HFF-Myc (cell line): ENCODE results near the gene PALMD.

Experiments used
- DNase-seq: peaks from one replicate; pipeline ENCODE4 v3.0.0-alpha.2; 2011; ENCODE audit warnings: low read depth; ENCODE audit errors: extremely low read depth
- H3K4me3 ChIP-seq: replicated peaks from 2 replicates; pipeline ENCODE4 v1.5.1; 2011; ENCODE audit warnings: low read depth, mild to moderate bottlenecking, control low read depth, low read length
- TF ChIP-seq, protein P1 (sequence below): IDR thresholded peaks from 2 replicates; pipeline ENCODE4 v1.5.1; 2012; ENCODE audit warnings: mild to moderate bottlenecking, low read depth, low read length, control low read depth; ENCODE audit errors: missing control alignments

PALMD gene

DNA sequence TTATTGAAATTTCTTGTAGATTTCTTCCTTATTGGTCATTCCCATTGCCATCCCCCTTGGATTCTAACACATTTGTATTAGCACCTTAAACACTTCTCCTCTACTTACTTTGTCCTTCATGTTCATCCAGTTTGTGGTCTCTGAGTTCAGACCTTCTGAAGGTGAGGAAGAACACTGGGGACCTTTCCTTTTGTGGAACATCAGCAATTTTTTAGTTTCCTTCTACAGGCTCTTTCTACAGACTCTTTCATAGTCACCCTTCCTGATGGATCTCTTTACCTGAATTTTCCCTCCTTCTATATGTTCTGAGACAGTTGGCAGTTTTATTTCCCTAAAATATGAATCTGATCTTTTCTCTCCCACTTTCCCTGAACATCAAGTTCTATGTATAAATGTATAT lies 4.4 kb upstream of the PALMD start:
- TF ChIP-seq, protein P1, sequence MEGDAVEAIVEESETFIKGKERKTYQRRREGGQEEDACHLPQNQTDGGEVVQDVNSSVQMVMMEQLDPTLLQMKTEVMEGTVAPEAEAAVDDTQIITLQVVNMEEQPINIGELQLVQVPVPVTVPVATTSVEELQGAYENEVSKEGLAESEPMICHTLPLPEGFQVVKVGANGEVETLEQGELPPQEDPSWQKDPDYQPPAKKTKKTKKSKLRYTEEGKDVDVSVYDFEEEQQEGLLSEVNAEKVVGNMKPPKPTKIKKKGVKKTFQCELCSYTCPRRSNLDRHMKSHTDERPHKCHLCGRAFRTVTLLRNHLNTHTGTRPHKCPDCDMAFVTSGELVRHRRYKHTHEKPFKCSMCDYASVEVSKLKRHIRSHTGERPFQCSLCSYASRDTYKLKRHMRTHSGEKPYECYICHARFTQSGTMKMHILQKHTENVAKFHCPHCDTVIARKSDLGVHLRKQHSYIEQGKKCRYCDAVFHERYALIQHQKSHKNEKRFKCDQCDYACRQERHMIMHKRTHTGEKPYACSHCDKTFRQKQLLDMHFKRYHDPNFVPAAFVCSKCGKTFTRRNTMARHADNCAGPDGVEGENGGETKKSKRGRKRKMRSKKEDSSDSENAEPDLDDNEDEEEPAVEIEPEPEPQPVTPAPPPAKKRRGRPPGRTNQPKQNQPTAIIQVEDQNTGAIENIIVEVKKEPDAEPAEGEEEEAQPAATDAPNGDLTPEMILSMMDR: no peak
- H3K4me3 ChIP-seq: no peak overlapping the region
- no peak for DNase-seq

DNA sequence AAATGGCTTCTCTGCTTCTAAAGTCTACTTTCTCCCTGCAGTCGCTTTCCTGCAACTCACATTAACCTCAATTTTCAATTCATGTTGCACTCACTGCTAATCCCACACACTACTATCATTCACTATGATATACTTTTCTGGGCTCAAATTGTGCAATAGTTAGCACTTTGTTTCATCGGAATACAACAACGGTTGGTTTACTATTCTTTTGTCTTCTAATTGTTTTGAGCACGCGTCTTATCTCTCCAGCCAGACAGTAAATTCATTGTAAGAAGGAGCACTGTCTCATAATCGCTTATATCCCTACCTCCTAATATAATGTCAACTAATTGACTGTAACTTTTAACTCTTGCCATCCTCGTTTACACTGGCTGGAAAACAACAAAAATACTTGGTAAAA lies 3.9 kb upstream of the PALMD start:
- DNase-seq: no peak
- TF ChIP-seq, protein P1: no peak
- no peak overlapping the region for H3K4me3 ChIP-seq

DNA sequence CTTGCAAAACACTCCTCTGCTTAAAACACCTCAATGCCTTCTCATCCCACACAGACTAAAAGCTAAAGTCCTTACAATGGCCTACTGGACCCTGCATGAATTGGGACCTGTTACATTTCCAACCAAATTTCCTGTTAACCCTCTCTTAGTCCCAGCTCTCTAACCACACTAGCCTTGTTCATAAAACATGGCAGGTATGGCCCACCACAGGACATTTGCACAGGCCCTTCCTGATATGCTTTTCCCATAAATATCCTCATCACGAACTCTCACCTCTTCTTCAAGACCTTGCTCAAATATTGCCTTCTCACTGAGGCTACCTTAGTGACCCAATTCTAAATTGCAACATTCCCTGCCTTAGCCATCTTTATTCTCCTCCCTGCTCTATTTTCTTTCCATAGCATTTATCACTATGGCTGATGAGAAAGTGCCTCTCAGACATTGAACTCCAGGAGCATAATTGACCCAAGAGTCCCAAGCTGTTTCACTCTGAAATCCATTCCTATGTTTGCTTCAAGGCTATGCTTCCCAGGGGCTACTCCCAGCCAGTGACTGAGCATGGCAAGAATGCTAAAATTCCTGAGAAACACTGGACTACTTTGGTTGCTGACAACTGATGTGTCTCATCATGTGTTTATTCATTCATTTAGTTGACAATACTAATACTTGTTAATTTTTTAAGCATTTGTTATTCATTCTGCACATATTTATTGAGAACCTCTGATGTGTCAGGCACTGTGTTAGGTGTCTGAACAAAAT lies 2.7 kb upstream of the PALMD start:
- no peak for DNase-seq
- TF ChIP-seq, protein P1: no peak
- no peak overlapping the region for H3K4me3 ChIP-seq

DNA sequence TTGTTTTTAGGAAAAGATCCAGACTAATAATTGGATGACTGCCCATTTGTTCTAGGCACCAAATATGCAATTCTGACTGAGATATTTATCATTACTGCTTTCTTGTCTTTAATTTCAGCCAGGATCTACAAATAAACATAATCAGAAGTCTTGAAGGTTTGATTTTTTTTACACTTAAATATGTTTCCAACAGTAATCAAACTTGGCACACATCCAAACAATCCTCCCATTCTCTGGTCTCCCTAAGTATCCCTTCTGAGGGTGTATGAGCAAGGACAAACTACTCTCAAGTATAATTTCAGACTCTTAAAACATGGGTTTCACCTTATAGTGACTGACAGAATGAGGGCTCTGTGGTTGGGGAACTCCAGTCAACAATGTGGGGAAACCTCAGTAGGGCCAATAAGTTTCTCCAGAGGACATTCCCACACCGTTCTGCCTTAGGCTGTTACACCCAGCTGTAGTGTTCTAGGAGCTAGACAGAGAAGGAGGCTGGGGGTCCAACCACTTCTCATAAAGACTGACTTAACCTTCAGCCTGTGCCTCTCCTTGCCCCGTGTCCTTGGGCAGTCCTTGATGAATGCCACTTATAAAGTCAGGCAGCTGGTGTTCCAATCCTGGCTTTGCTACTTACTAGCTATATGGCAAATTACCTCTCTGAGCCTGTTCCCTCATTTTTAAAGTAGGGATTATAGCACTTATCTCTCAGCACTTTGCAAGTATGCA lies 1.5 kb upstream of the PALMD start:
- DNase-seq: no peak
- H3K4me3 ChIP-seq: no peak overlapping the region
- TF ChIP-seq, protein P1: no peak

DNA sequence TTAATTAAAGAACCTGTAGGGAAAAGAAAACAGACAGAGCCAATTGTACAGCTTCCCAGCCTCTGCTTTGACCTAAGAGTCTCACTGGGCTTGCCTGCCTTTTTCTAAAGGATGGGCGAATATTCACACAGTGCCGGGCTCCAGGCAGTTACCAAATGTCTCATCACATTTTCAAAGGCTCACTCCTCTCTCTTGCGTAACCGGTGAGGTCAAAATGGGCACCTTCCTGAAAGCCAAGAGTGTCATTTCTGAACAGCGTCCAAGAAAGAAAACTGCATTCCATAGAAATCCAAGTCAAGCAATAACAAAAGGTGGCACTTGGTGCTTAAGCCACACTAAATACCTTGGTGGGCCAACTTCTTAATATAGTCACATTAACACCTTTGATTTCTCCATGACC lies 710 bp upstream of the PALMD start:
- TF ChIP-seq, protein P1: no peak
- no peak overlapping the region for H3K4me3 ChIP-seq
- no peak for DNase-seq

DNA sequence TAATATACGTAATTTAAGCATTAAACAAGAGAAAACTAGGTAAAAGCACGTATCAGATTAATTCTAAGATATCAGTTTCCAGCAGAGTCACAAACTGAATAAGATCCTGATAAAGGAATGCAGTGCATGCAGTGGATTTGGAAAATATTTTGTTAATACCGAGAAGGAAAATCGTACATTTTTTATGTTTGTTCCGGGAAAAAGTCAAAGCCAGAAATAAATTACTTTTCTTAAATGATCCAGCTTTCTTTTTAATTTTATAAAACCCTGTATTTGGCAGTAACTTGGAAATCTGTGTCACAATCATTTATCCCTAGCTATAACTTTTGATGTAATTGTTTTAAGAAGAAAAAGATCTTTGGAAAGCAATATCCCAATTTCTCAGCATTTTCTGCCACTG lies 955 bp downstream of the PALMD start:
- TF ChIP-seq, protein P1: no peak
- no peak overlapping the region for H3K4me3 ChIP-seq
- DNase-seq: no peak
